HG03280 (cell line): ENCODE data around the gene ZGPAT.

ENCODE experiments used
- ATAC-seq: cut with Tn5 transposase; IDR thresholded peaks from one replicate; pipeline ENCODE4 v1.9.1; 2021; ENCODE audit warnings: mild to moderate bottlenecking, moderate library complexity; ENCODE audit not compliant: unreplicated experiment

Gene ZGPAT

GRCh38 chr20:63691711-63692435 is 16.0 kb upstream of the ZGPAT start:
- ATAC-seq = no peak

- ATAC-seq = no peak
Observed at GRCh38 chr20:63692436-63693082, 15.3 kb upstream of the ZGPAT start.

GRCh38 chr20:63693083-63693732 is 14.6 kb upstream of the ZGPAT start:
- no peak for ATAC-seq

GRCh38 chr20:63693733-63694583 is 13.9 kb upstream of the ZGPAT start:
- no peak for ATAC-seq

- no peak for ATAC-seq
Observed at GRCh38 chr20:63694584-63695423, 13.0 kb upstream of the ZGPAT start.

- ATAC-seq = no peak
Observed at GRCh38 chr20:63695424-63696305, 12.2 kb upstream of the ZGPAT start.

- ATAC-seq = no peak
Observed at GRCh38 chr20:63696306-63696627, 11.6 kb upstream of the ZGPAT start.

- no peak for ATAC-seq
Observed at GRCh38 chr20:63696628-63697356, 11.0 kb upstream of the ZGPAT start, which contains the start of gene TNFRSF6B. Gene TNFRSF6B (plus strand): TSS chr20:63696652. CDS start chr20:63696768, 116 bp downstream.

- no peak for ATAC-seq
Observed at GRCh38 chr20:63697357-63697867, 10.4 kb upstream of the ZGPAT start.

- no peak for ATAC-seq
Observed at GRCh38 chr20:63697868-63698545, 9.8 kb upstream of the ZGPAT start.

GRCh38 chr20:63698739-63699465 is 8.9 kb upstream of the ZGPAT start:
- ATAC-seq = no peak

GRCh38 chr20:63699466-63700198 is 8.2 kb upstream of the ZGPAT start:
- ATAC-seq = no peak

- ATAC-seq = no peak
Observed at GRCh38 chr20:63700199-63701050, 7.4 kb upstream of the ZGPAT start.

GRCh38 chr20:63701051-63701328 is 6.8 kb upstream of the ZGPAT start:
- ATAC-seq = no peak

- ATAC-seq = no peak
Observed at GRCh38 chr20:63701329-63702035, 6.4 kb upstream of the ZGPAT start.
